ENCODE data around the gene TMEM168.
"Not testable (repeated sequence)": the region's sequence is repeated elsewhere in the genome, so short reads cannot be mapped to it uniquely, and the experiment has no call there.

DNA sequence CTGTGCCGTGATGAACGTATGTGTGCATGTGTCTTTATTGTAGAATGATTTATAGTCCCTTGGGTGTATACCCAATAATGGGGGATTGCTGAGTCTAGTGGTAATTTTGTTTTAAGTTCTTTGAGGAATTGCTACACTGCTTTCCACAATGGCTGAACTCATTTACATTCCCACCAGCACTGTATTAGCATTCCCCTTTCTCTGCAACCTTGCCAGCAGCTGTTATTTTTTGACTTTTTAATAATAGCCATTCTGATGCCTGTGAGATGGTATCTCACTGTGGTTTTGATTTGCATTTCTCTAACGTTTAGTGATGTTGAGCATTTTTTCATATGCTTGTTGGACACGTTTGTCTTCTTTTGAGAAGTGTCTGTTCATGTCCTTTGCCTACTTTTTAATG is 45.7 kb upstream of the TMEM168 start:
- not testable (repeated sequence) for TF ChIP-seq CTCF (IDR thresholded peaks at IDR 0.05; ENCODE audit: insufficient read depth, low read length); POLR2AphosphoS5 (IDR thresholded peaks at IDR 0.05; ENCODE audit: low read depth); SPI1 (IDR thresholded peaks at IDR 0.05; ENCODE audit: borderline replicate concordance, low read depth)
- TF ChIP-seq, protein P1, sequence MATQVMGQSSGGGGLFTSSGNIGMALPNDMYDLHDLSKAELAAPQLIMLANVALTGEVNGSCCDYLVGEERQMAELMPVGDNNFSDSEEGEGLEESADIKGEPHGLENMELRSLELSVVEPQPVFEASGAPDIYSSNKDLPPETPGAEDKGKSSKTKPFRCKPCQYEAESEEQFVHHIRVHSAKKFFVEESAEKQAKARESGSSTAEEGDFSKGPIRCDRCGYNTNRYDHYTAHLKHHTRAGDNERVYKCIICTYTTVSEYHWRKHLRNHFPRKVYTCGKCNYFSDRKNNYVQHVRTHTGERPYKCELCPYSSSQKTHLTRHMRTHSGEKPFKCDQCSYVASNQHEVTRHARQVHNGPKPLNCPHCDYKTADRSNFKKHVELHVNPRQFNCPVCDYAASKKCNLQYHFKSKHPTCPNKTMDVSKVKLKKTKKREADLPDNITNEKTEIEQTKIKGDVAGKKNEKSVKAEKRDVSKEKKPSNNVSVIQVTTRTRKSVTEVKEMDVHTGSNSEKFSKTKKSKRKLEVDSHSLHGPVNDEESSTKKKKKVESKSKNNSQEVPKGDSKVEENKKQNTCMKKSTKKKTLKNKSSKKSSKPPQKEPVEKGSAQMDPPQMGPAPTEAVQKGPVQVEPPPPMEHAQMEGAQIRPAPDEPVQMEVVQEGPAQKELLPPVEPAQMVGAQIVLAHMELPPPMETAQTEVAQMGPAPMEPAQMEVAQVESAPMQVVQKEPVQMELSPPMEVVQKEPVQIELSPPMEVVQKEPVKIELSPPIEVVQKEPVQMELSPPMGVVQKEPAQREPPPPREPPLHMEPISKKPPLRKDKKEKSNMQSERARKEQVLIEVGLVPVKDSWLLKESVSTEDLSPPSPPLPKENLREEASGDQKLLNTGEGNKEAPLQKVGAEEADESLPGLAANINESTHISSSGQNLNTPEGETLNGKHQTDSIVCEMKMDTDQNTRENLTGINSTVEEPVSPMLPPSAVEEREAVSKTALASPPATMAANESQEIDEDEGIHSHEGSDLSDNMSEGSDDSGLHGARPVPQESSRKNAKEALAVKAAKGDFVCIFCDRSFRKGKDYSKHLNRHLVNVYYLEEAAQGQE (IDR thresholded peaks at IDR 0.05; ENCODE audit: insufficient replicate concordance, low read depth): not testable (repeated sequence)
